ENCODE data around the gene PPP1R37.
"Not testable (repeated sequence)": the region's sequence is repeated elsewhere in the genome, so short reads cannot be mapped to it uniquely, and the experiment has no call there.

The PPP1R37 gene

DNA sequence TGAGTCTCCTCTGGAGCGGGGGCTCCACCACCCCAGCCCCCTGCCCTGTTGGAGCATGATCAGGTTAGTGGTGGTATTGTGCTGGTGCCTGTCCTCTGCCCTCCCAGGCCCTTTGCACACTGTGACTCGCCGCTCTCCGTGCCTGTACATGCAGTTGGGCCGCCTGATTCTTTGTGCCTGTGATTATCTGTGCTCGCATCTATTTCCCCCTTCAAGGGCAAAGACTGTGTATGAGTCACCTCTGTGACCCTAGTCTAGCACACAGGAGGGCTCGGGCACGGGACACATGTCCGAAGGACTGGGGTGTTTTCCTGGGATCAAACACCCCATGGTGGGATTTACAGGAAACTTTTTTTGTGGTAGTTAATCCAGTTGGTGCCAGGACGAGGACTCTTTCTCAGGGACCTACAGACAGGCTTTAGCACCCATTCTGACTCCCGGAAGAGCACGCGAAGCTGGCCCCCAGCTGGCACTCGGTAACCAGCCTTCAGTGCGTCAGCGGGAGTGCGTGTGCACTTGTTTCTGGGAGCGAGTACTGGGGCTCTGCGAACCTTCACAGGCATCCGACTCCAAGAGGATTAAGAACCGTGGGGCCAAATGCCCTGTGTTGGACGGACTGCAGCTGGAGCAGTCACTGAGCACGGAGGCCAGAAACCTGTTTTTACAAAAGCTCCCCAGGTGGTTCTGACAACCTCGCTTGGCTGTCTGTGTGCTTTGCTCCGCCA, 6.7 kb downstream of the PPP1R37 start:
- Histone ChIP-seq H3K9me3 (replicated peaks; ENCODE audit: low read length) (no peaks in the 10 kb centered on the region), H3K4me1 (ENCODE audit: control insufficient read depth, insufficient read depth, low read length) (peaks cover 57% of the 10 kb centered on the region), H3K9ac (ENCODE audit: low read depth, low read length) (peak overlapping the region; percentile 32), H3K4me2 (ENCODE audit: low read length) (peak overlapping the region; percentile 78), H3K4me3 (ENCODE audit: low read length) (peak overlapping the region; percentile 19), H3K27me3 (ENCODE audit: control insufficient read depth, insufficient read depth, low read length) (no peaks in the 10 kb centered on the region), H3K36me3 (ENCODE audit: insufficient read depth, low read length) (peaks cover 4% of the 10 kb centered on the region)

DNA sequence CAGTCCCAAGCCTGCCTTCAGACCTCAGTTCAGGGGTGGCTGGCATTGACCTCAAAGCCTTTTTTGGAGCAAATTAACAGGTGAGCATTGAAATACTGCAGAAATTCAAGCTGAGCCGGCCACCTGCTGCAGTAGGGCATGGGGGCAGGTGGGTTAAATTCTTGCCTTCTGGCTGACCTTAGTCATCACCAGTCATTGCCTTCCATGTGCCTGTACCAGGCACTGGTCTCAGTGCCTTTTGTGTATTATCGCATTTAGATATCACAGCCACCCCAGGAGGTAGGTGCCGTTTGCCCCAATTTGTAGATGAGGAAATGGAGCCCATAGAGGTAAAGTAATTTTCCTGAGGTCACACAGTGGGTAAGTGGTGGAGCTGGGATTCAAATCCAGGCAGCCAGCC, 7.2 kb downstream of the PPP1R37 start:
- no peaks in the 10 kb centered on the region for H3K27me3 ChIP-seq (ENCODE audit: control insufficient read depth, insufficient read depth, low read length)
- no peak overlapping the region for H3K4me3 ChIP-seq (ENCODE audit: low read length)
- peak overlapping the region; percentile 78 for H3K4me2 ChIP-seq (ENCODE audit: low read length)
- H3K36me3 ChIP-seq (ENCODE audit: insufficient read depth, low read length): peaks cover 4% of the 10 kb centered on the region
- H3K4me1 ChIP-seq (ENCODE audit: control insufficient read depth, insufficient read depth, low read length): peaks cover 53% of the 10 kb centered on the region
- peak overlapping the region; percentile 18 for H3K9ac ChIP-seq (ENCODE audit: low read depth, low read length)
- H3K9me3 ChIP-seq (replicated peaks; ENCODE audit: low read length): no peaks in the 10 kb centered on the region

DNA sequence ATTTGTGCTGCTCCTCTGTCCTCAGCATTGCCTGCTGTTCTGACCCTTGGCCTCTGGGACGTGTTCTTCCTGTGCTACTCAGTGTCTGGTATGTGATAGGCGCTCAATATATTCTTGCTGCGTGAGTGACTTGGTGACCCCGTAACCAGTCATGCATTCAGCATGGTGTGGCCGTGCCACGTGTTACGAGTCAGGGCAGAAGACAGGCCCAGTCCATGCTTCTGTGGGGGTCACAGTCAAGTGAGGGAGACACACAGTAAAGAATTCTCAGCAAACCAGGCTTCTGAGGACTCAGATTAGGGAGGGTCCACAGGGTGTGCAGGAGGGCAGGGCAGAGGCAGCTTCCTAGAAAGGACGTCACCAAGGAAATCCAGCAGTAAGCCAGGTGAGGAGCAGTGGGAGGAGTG, 7.9 kb downstream of the PPP1R37 start:
- H3K9me3 ChIP-seq (replicated peaks; ENCODE audit: low read length): no peaks in the 10 kb centered on the region
- no peak overlapping the region for H3K4me2 ChIP-seq (ENCODE audit: low read length)
- H3K9ac ChIP-seq (ENCODE audit: low read depth, low read length): no peak overlapping the region
- no peak overlapping the region for H3K4me3 ChIP-seq (ENCODE audit: low read length)
- H3K27me3 ChIP-seq (ENCODE audit: control insufficient read depth, insufficient read depth, low read length): no peaks in the 10 kb centered on the region
- H3K36me3 ChIP-seq (ENCODE audit: insufficient read depth, low read length): peaks cover 4% of the 10 kb centered on the region
- peaks cover 51% of the 10 kb centered on the region for H3K4me1 ChIP-seq (ENCODE audit: control insufficient read depth, insufficient read depth, low read length)

DNA sequence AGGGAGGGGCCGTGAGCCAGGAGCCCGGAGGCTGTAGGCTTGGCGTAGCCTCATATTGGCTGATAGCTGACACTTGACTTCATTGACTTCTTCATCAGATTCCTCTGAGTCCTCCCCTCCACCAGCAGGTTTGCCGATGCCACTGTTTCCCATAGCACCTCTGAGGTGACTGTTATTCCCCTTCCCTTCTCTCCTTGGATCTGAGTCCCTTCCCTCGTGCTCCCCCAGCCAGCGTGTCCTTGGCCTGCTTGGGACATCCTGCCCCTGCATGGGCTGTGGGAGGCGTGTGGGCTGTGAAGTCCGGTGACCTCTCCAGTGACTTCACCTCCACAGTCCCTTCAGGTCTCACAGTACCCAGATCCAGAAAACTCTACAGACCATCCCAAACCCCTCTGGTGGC, 8.8 kb downstream of the PPP1R37 start:
- Histone ChIP-seq H3K4me3 (ENCODE audit: low read length) (no peak overlapping the region), H3K36me3 (ENCODE audit: insufficient read depth, low read length) (peaks cover 4% of the 10 kb centered on the region), H3K4me1 (ENCODE audit: control insufficient read depth, insufficient read depth, low read length) (peaks cover 48% of the 10 kb centered on the region), H3K9me3 (replicated peaks; ENCODE audit: low read length) (no peaks in the 10 kb centered on the region), H3K9ac (ENCODE audit: low read depth, low read length) (no peak overlapping the region), H3K27me3 (ENCODE audit: control insufficient read depth, insufficient read depth, low read length) (no peaks in the 10 kb centered on the region), H3K4me2 (ENCODE audit: low read length) (no peak overlapping the region)

DNA sequence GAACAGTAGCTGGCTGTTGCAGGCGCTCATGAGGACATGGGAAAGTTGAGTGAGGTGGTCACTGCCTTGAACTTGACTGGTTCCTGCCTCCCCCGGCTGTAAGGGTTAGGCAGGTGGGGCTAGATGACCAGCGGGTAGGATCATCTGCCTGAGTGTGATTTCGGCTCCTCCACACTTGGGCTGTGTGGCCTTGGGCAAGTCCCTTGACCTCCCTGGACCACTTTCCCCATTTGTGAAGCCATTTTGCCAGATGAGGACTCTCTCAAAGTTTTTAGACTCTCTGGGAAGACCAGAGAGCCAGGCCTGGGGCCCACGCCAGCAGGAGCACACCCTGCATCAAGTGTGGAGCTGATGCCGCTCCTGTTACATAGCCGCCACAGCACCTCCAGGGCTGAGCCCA, 9.5 kb downstream of the PPP1R37 start:
- Histone ChIP-seq H3K36me3 (ENCODE audit: insufficient read depth, low read length) (peaks cover 4% of the 10 kb centered on the region), H3K4me2 (ENCODE audit: low read length) (no peak overlapping the region), H3K4me1 (ENCODE audit: control insufficient read depth, insufficient read depth, low read length) (peaks cover 44% of the 10 kb centered on the region), H3K9ac (ENCODE audit: low read depth, low read length) (no peak overlapping the region), H3K9me3 (replicated peaks; ENCODE audit: low read length) (no peaks in the 10 kb centered on the region), H3K27me3 (ENCODE audit: control insufficient read depth, insufficient read depth, low read length) (no peaks in the 10 kb centered on the region), H3K4me3 (ENCODE audit: low read length) (no peak overlapping the region)

DNA sequence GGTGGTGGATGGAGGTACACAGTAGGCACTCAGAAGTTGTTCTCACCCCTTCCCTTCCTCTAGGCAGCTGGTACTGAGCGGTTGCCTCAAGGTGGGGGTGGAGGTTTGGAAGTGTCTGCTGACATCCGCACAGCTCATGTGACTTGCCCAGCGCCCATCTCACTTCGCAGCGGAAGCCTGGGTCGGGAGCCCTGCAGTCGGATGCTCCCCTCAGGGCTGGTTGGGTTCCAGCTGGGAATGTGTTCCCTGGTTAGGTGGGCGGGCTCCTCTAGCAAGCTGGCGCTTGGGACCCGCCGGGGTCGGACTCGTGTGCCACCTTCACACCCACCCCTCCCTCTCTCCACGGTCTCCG, 10.2 kb downstream of the PPP1R37 start:
- H3K27me3 ChIP-seq (ENCODE audit: control insufficient read depth, insufficient read depth, low read length): no peaks in the 10 kb centered on the region
- H3K4me3 ChIP-seq (ENCODE audit: low read length): no peak overlapping the region
- no peak overlapping the region for H3K9ac ChIP-seq (ENCODE audit: low read depth, low read length)
- H3K36me3 ChIP-seq (ENCODE audit: insufficient read depth, low read length): peaks cover 4% of the 10 kb centered on the region
- H3K4me2 ChIP-seq (ENCODE audit: low read length): peak overlapping the region; percentile 51
- no peaks in the 10 kb centered on the region for H3K9me3 ChIP-seq (replicated peaks; ENCODE audit: low read length)
- peaks cover 38% of the 10 kb centered on the region for H3K4me1 ChIP-seq (ENCODE audit: control insufficient read depth, insufficient read depth, low read length)

DNA sequence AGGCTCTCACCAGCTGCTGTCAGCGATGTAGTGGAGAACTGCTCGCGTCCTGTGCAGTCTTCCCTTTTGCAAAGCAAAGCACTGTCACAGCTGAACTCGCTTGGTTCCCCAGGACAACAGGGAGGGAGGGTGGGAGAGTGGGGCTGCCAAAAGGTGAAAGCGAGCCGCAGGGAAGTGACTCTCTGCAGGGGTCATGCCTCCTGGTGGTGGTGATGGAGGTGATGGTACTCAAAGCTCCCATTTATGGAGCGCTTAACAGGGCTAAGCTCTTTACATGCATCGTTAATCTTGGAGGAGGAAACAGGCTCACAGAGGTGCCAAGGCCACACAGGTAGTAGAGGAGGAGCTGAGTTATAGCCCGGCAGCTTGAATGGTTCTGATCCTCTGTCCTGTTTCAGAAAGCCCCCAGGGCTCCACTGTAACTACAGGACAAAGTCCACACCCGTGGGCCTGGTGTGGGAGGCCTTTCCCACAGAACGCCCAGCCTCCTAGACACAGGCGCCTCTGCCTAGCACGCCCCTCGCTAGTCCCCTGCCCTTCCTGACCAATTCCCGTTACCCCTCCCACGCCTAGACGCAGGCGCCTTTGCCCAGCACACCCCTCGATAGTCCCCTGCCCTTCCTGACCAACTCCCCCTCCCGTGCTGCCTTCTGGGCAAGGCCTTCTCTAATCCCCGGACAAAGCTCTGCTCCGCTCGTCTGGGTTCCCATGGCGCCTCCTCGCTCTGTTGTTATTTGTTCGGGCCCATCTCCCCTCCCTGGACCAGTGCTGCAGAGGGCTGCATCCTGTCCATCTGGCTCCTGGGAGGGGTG, 10.7 kb downstream of the PPP1R37 start:
- Histone ChIP-seq H3K9ac (ENCODE audit: low read depth, low read length) (no peak overlapping the region), H3K27me3 (ENCODE audit: control insufficient read depth, insufficient read depth, low read length) (no peaks in the 10 kb centered on the region), H3K9me3 (replicated peaks; ENCODE audit: low read length) (no peaks in the 10 kb centered on the region), H3K4me2 (ENCODE audit: low read length) (peak overlapping the region; percentile 51), H3K4me3 (ENCODE audit: low read length) (no peak overlapping the region), H3K4me1 (ENCODE audit: control insufficient read depth, insufficient read depth, low read length) (peaks cover 33% of the 10 kb centered on the region), H3K36me3 (ENCODE audit: insufficient read depth, low read length) (peaks cover 4% of the 10 kb centered on the region)

DNA sequence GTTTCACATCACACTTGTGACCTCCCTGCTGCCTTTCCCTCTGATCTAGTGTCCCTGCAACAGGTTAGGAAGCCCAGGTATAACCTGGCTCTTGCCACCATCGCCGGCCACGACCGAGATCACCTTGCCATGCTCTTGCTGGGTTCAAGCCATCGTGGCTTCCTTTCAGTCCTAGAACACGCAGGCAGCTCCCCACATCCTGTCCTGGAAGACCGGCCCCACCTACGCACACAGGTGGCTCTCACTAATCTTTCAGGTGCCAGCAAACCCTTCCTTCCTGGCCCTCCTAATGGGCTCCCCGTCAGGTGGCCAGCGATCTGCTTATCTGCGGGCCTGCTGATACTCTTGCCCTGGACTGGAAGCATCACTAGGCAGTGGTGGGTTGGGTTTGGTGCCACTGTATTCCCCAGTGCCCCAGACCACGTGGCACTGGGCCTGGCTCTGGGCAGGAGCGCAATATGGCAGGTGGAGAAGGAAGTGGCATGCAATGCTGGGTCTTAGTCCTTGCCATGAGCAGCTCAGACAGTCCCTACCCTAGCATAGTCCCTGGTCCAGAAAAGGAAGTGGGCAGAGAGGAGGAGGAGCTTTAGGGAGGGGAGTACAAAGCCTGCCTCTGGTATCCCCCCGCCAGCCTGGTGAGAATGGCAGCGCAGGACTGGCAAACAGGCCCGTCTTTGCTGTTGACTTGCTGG, 11.8 kb downstream of the PPP1R37 start:
- Histone ChIP-seq H3K27me3 (ENCODE audit: control insufficient read depth, insufficient read depth, low read length) (no peaks in the 10 kb centered on the region), H3K9ac (ENCODE audit: low read depth, low read length) (no peak overlapping the region), H3K4me2 (ENCODE audit: low read length) (no peak overlapping the region), H3K9me3 (replicated peaks; ENCODE audit: low read length) (no peaks in the 10 kb centered on the region), H3K36me3 (ENCODE audit: insufficient read depth, low read length) (peaks cover 4% of the 10 kb centered on the region), H3K4me1 (ENCODE audit: control insufficient read depth, insufficient read depth, low read length) (peaks cover 22% of the 10 kb centered on the region), H3K4me3 (ENCODE audit: low read length) (no peak overlapping the region)

DNA sequence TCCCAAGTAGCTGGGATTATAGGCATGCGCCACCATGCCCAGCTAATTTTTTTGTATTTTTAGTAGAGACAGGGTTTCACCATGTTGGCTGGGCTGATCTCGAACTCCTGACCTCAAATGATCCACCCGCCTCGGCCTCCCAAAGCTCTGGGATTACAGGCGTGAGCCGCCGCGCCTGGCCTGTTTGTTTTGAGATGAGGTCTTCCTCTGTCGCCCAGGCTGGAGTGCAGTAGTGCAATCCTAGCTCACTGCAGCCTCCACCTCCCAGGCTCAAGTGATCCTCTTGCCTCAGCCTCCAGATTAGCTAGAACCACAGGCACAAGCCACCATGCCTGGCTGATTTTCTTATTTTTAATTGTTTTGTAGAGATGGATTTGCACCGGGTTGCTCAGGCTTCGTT, 13.4 kb downstream of the PPP1R37 start:
- H3K27me3 ChIP-seq (ENCODE audit: control insufficient read depth, insufficient read depth, low read length); H3K4me1 ChIP-seq (ENCODE audit: control insufficient read depth, insufficient read depth, low read length); H3K36me3 ChIP-seq (ENCODE audit: insufficient read depth, low read length); H3K9me3 ChIP-seq (replicated peaks; ENCODE audit: low read length); H3K9ac ChIP-seq (ENCODE audit: low read depth, low read length); H3K4me3 ChIP-seq (ENCODE audit: low read length); H3K4me2 ChIP-seq (ENCODE audit: low read length): not testable (repeated sequence)

DNA sequence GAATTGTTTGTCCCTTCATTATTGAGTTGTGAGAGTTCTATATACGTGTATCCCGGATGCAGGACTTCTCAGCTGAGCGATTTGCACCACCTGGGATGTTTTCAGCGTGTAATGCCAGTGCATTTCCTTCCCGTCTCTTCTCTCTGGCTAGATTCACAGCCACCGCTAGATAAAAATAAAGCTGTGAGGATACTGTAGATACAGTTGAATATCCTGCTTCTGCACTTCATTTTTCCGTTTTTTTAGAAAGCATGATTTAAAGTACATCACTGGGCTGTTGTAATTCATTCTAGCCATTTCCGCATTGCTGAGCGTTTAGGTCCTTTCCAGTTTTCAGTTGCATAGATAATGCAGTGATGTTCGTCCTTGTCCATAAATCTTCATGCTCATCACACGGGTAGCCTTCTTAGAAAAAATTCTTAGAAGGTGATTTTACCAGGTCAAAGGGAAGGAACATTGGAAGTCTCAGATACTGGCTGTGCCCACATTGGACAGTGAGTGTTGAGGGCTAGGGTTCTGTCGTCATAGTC, 14.7 kb downstream of the PPP1R37 start:
- no peak overlapping the region for H3K4me2 ChIP-seq (ENCODE audit: low read length)
- H3K9me3 ChIP-seq (replicated peaks; ENCODE audit: low read length): no peaks in the 10 kb centered on the region
- H3K4me1 ChIP-seq (ENCODE audit: control insufficient read depth, insufficient read depth, low read length): peaks cover 7% of the 10 kb centered on the region
- H3K36me3 ChIP-seq (ENCODE audit: insufficient read depth, low read length): no peaks in the 10 kb centered on the region
- no peak overlapping the region for H3K9ac ChIP-seq (ENCODE audit: low read depth, low read length)
- no peaks in the 10 kb centered on the region for H3K27me3 ChIP-seq (ENCODE audit: control insufficient read depth, insufficient read depth, low read length)
- no peak overlapping the region for H3K4me3 ChIP-seq (ENCODE audit: low read length)

DNA sequence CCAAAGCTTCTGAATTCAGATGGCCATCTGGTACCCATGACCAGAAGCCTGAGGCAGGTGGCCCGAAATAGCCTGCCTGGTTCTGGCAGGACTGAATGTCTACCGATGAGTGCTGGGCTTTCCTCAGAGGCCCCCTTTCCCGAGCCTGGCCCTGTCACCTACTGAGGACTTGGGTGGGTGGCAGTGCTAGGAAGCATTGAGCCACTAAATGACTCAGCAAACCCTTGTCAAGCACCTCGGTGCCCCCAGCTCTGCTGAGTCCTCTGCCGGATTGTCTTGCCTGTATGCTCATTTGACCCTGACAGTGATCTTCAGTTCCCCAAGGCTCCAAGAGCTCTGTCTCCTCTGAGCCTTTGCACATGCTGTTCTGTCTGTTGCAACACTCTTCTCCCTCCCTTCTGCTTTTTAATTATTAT, 17.9 kb downstream of the PPP1R37 start:
- Histone ChIP-seq H3K36me3 (ENCODE audit: insufficient read depth, low read length) (no peaks in the 10 kb centered on the region), H3K4me1 (ENCODE audit: control insufficient read depth, insufficient read depth, low read length) (peaks cover 2% of the 10 kb centered on the region), H3K4me3 (ENCODE audit: low read length) (no peak overlapping the region), H3K4me2 (ENCODE audit: low read length) (no peak overlapping the region), H3K9me3 (replicated peaks; ENCODE audit: low read length) (no peaks in the 10 kb centered on the region), H3K27me3 (ENCODE audit: control insufficient read depth, insufficient read depth, low read length) (no peaks in the 10 kb centered on the region), H3K9ac (ENCODE audit: low read depth, low read length) (no peak overlapping the region)

Data from skeletal muscle satellite cell (primary cell).